Measurements from ENCODE around the gene UBC. TPM values are rescaled to one million over a fixed set of nuclear protein-coding genes. Genes with fewer than 3 reads are reported as not detected.

UBC gene
- total RNA-seq, 1 experiment from 2014 or later = 523 TPM

DNA sequence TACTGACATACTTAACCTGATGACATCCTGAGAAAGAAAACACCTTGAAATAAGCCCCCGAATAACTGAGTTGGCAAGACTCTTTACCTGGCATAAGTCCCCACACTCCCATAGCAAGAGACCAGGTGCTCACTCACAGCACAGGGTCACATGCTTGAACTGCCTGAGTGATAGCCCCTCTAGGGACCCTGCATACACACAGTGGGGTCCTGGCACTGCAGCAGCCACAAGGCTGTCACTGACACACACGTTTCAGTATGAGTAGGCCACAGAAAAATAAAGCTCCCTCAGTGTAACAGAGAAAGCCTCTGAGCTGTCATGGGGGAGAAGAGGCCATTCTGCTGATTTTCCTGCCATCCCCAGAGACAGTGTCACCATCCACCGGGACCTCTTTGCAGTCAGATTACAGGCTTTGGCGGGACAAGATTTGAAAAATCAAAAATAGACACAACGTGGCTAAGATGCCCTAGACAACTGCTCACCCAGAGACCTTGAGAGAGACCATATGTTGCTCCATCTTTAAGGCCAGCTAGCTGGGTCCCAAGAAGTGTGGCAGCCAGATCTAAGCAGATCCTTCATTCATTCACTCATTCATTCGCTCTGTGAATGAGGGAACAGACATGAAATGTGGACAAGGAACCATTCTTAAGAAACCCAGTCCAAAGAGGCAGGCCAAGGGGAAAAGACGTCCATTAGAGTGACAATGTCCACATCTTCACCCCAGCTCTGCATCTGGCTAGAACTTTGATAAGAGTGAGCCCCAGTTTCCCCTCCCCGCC, 52.4 kb downstream of the UBC start:
- Histone ChIP-seq H3K9me3 (ENCODE audit: control insufficient read depth, low read depth, low read length) (no peaks in the 10 kb centered on the region), H3K4me2 (ENCODE audit: insufficient read depth, insufficient read length, low read length) (peak overlapping the region; percentile 80), H2BK12ac (ENCODE audit: insufficient read length, low read depth, low read length) (no peak overlapping the region), H3K27me3 (ENCODE audit: insufficient read depth, low read length) (no peaks in the 10 kb centered on the region; the same call in 1 of the 2 replicates), H3K56ac (ENCODE audit: insufficient read length, low read depth, low read length) (no peak overlapping the region), H3K4me1 (ENCODE audit: insufficient read depth, low read length) (no peaks in the 10 kb centered on the region; the same call in 1 of the 2 replicates), H2BK5ac (ENCODE audit: insufficient read length, low read length) (no peak overlapping the region), H3K14ac (ENCODE audit: insufficient read depth, low read length) (no peak overlapping the region), H4K20me1 (ENCODE audit: control insufficient read depth, insufficient read depth, insufficient read length) (no peaks in the 10 kb centered on the region), H3K4ac (ENCODE audit: low read depth, low read length) (no peak overlapping the region), H2AFZ (ENCODE audit: low read length) (no peak overlapping the region), H3K18ac (ENCODE audit: insufficient read length, low read depth, low read length) (no peak overlapping the region), H3K79me1 (ENCODE audit: insufficient read depth, low read depth, low read length, poor library complexity, severe bottlenecking) (no peaks in the 10 kb centered on the region), H4K5ac (ENCODE audit: insufficient read length, low read depth, low read length) (no peak overlapping the region), H3T11ph (ENCODE audit: low read length) (no peak overlapping the region), H3K23me2 (ENCODE audit: insufficient read length, low read depth, low read length, poor library complexity, severe bottlenecking) (peaks cover 9% of the 10 kb centered on the region), H4K8ac (replicated peaks; ENCODE audit: insufficient read length, low read depth, low read length) (no peak overlapping the region), H3K9ac (ENCODE audit: extremely low read depth, insufficient read length, low read length) (no peak overlapping the region), H3K23ac (ENCODE audit: insufficient read length, low read depth, low read length) (no peak overlapping the region), H2BK120ac (ENCODE audit: low read depth, low read length, poor library complexity, severe bottlenecking) (no peak overlapping the region), H3K27ac (ENCODE audit: insufficient read length, low read depth, low read length) (no peak overlapping the region), H3K79me2 (ENCODE audit: insufficient read depth, low read length) (peaks cover 5% of the 10 kb centered on the region), H2BK20ac (ENCODE audit: low read depth, low read length, poor library complexity, severe bottlenecking) (no peak overlapping the region), H2AK5ac (ENCODE audit: insufficient read length, low read length) (no peak overlapping the region), H2BK15ac (ENCODE audit: low read depth, low read length) (no peak overlapping the region), H4K91ac (ENCODE audit: insufficient read length, low read depth, low read length) (no peak overlapping the region)
- Mint-ChIP-seq H3K36me3 (ENCODE audit: insufficient read depth in 1 of 3, low read depth in 3 of 3) (peaks cover 6 to 10% (median 9%) of the 10 kb centered on the region in 3 experiments; a peak in 6 of 7 replicates), H3K9me3 (no peaks in the 10 kb centered on the region), H3K27ac (no peak overlapping the region), H3K27me3 (ENCODE audit: low read depth) (peaks cover 29% of the 10 kb centered on the region), H3K4me3 (peak overlapping the region; percentile 76 to 90), H3K4me1 (peaks cover 23 to 28% of the 10 kb centered on the region in 2 experiments)
- no CpG with 5 or more reads among the region's 8 CpGs for WGBS (ENCODE audit: extremely low coverage, insufficient read length, low lambda C conversion rate)
- no peak for DNase-seq
- TF ChIP-seq, protein P1, sequence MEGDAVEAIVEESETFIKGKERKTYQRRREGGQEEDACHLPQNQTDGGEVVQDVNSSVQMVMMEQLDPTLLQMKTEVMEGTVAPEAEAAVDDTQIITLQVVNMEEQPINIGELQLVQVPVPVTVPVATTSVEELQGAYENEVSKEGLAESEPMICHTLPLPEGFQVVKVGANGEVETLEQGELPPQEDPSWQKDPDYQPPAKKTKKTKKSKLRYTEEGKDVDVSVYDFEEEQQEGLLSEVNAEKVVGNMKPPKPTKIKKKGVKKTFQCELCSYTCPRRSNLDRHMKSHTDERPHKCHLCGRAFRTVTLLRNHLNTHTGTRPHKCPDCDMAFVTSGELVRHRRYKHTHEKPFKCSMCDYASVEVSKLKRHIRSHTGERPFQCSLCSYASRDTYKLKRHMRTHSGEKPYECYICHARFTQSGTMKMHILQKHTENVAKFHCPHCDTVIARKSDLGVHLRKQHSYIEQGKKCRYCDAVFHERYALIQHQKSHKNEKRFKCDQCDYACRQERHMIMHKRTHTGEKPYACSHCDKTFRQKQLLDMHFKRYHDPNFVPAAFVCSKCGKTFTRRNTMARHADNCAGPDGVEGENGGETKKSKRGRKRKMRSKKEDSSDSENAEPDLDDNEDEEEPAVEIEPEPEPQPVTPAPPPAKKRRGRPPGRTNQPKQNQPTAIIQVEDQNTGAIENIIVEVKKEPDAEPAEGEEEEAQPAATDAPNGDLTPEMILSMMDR (conservative IDR thresholded peaks at IDR 0.05) = no peak

Small RNAs within 50 kb of the gene (microRNA-seq; reads per million reads assigned to microRNA genes)
- not detected for gene MIR5188 (ENCODE audit: borderline microRNAs expressed)

Other genes starting within 250 kb of the UBC start
- 31.3 and 31.7 TPM in 2 replicates for gene SCARB1, start 50.8 kb downstream of the UBC start, total RNA-seq (2021)
- 56.7 and 59.0 TPM in 2 replicates for gene DHX37, start 74.5 kb upstream of the UBC start, total RNA-seq (2021)
- 10.5 and 11.3 TPM in 2 replicates for gene BRI3BP, start 79.0 kb upstream of the UBC start, total RNA-seq (2021)
- 32.7 and 35.0 TPM in 2 replicates for gene AACS, start 150.8 kb upstream of the UBC start, total RNA-seq (2021)

Measured in H9 (cell line).